ENCODE data around the gene PNMT.

DNA sequence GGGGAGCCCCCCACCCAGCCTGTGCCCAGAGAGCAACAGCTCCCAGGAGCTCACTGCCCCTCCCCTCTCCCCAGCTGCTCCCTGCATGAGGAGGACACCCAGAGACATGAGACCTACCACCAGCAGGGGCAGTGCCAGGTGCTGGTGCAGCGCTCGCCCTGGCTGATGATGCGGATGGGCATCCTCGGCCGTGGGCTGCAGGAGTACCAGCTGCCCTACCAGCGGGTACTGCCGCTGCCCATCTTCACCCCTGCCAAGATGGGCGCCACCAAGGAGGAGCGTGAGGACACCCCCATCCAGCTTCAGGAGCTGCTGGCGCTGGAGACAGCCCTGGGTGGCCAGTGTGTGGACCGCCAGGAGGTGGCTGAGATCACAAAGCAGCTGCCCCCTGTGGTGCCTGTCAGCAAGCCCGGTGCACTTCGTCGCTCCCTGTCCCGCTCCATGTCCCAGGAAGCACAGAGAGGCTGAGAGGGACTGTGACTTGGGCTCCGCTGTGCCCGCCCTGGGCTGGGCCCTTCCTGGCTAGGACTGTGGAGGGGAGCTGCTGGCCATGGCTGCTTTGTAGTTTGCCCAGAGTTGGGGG is 2.5 kb upstream of the PNMT start:
- TF ChIP-seq, protein P1, sequence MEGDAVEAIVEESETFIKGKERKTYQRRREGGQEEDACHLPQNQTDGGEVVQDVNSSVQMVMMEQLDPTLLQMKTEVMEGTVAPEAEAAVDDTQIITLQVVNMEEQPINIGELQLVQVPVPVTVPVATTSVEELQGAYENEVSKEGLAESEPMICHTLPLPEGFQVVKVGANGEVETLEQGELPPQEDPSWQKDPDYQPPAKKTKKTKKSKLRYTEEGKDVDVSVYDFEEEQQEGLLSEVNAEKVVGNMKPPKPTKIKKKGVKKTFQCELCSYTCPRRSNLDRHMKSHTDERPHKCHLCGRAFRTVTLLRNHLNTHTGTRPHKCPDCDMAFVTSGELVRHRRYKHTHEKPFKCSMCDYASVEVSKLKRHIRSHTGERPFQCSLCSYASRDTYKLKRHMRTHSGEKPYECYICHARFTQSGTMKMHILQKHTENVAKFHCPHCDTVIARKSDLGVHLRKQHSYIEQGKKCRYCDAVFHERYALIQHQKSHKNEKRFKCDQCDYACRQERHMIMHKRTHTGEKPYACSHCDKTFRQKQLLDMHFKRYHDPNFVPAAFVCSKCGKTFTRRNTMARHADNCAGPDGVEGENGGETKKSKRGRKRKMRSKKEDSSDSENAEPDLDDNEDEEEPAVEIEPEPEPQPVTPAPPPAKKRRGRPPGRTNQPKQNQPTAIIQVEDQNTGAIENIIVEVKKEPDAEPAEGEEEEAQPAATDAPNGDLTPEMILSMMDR (conservative IDR thresholded peaks at IDR 0.05; ENCODE audit: low read length), result no peak
- no peak for TF ChIP-seq EZH2phosphoT487 (IDR thresholded peaks at IDR 0.05; ENCODE audit: borderline replicate concordance, low read depth, low read length)
